Muscle layer of duodenum (tissue), 2 donors: ENCODE measurements around the gene THEM4.
"Not testable (repeated sequence)": the region's sequence is repeated elsewhere in the genome, so short reads cannot be mapped to it uniquely, and the experiment has no call there.

Source experiments
- H3K27ac ChIP-seq: one replicate; pipeline ENCODE4 v1.7.0; 2013; ENCODE audit warnings: mild to moderate bottlenecking, low read length
- H3K27me3 ChIP-seq: one replicate; pipeline ENCODE4 v1.7.0; 2013; ENCODE audit warnings: low read depth, mild to moderate bottlenecking, control low read depth, low read length
- H3K36me3 ChIP-seq, 2 donors: one replicate each; pipeline ENCODE4 v1.7.0; 2013; ENCODE audit warnings: low read length in 2 of 2, control low read depth in 1 of 2, mild to moderate bottlenecking in 1 of 2; ENCODE audit not compliant: insufficient read depth in 2 of 2, control insufficient read depth in 1 of 2
- H3K4me1 ChIP-seq, 2 donors: one replicate each; pipeline ENCODE4 v1.7.0; 2013; ENCODE audit warnings: low read length in 2 of 2, mild to moderate bottlenecking in 2 of 2, control low read depth in 1 of 2, moderate library complexity in 1 of 2; ENCODE audit not compliant: insufficient read depth in 2 of 2, control insufficient read depth in 1 of 2
- H3K4me3 ChIP-seq, 2 donors: one replicate each; pipeline ENCODE4 v1.7.0; 2013; ENCODE audit warnings: low read length in 2 of 2, low read depth in 1 of 2, mild to moderate bottlenecking in 1 of 2
- H3K9me3 ChIP-seq, 2 donors: one replicate each; pipeline ENCODE4 v1.7.0; 2013; ENCODE audit warnings: low read length in 2 of 2, control low read depth in 1 of 2, mild to moderate bottlenecking in 1 of 2; ENCODE audit not compliant: control insufficient read depth in 1 of 2
- donor health status: healthy.

The THEM4 gene

GRCh38 chr1:151888972-151889570 is 20.2 kb downstream of the THEM4 start:
- no peaks in the 10 kb centered on the region for H3K27me3 ChIP-seq
- no peak overlapping the region for H3K4me3 ChIP-seq
- no peaks in the 10 kb centered on the region for H3K9me3 ChIP-seq
- peaks cover 7 to 47% of the 10 kb centered on the region in 2 donors for H3K36me3 ChIP-seq
- no peak overlapping the region for H3K27ac ChIP-seq
- H3K4me1 ChIP-seq = no peaks in the 10 kb centered on the region

- no peaks in the 10 kb centered on the region for H3K27me3 ChIP-seq
- H3K9me3 ChIP-seq = no peaks in the 10 kb centered on the region
- no peaks in the 10 kb centered on the region for H3K4me1 ChIP-seq
- H3K4me3 ChIP-seq = no peak overlapping the region
- no peak overlapping the region for H3K27ac ChIP-seq
- H3K36me3 ChIP-seq = peaks cover 0 to 29% of the 10 kb centered on the region in 2 donors
Observed at GRCh38 chr1:151887028-151887427, 22.3 kb downstream of the THEM4 start.

GRCh38 chr1:151885479-151885878 is 23.8 kb downstream of the THEM4 start:
- no peaks in the 10 kb centered on the region for H3K9me3 ChIP-seq
- H3K4me1 ChIP-seq = no peaks in the 10 kb centered on the region
- H3K27me3 ChIP-seq = no peaks in the 10 kb centered on the region
- H3K36me3 ChIP-seq = peaks cover 0 to 22% of the 10 kb centered on the region in 2 donors
- H3K27ac ChIP-seq = no peak overlapping the region
- H3K4me3 ChIP-seq = no peak overlapping the region

GRCh38 chr1:151884879-151885278 is 24.4 kb downstream of the THEM4 start:
- not testable (repeated sequence) for H3K4me3 ChIP-seq, H3K4me1 ChIP-seq, H3K9me3 ChIP-seq, H3K27me3 ChIP-seq, H3K27ac ChIP-seq
- H3K36me3 ChIP-seq = peaks cover 0 to 18% of the 10 kb centered on the region in 2 donors

- not testable (repeated sequence) for H3K4me1 ChIP-seq, H3K4me3 ChIP-seq, H3K27ac ChIP-seq, H3K9me3 ChIP-seq, H3K27me3 ChIP-seq
- peaks cover 0 to 14% of the 10 kb centered on the region in 2 donors for H3K36me3 ChIP-seq
Observed at GRCh38 chr1:151884445-151884844, 24.9 kb downstream of the THEM4 start.

GRCh38 chr1:151883898-151884297 is 25.4 kb downstream of the THEM4 start:
- not testable (repeated sequence) for H3K9me3 ChIP-seq, H3K4me1 ChIP-seq, H3K4me3 ChIP-seq, H3K27me3 ChIP-seq, H3K27ac ChIP-seq, H3K36me3 ChIP-seq

GRCh38 chr1:151882918-151883317 is 26.4 kb downstream of the THEM4 start:
- not testable (repeated sequence) for H3K4me3 ChIP-seq, H3K4me1 ChIP-seq, H3K36me3 ChIP-seq, H3K27ac ChIP-seq, H3K27me3 ChIP-seq, H3K9me3 ChIP-seq

- no peak overlapping the region for H3K27ac ChIP-seq
- H3K36me3 ChIP-seq = peaks cover 0 to under 1% of the 10 kb centered on the region in 2 donors
- no peaks in the 10 kb centered on the region for H3K27me3 ChIP-seq
- H3K4me3 ChIP-seq = no peak overlapping the region
- no peaks in the 10 kb centered on the region for H3K4me1 ChIP-seq
- H3K9me3 ChIP-seq = no peaks in the 10 kb centered on the region
Observed at GRCh38 chr1:151882466-151882865, 26.8 kb downstream of the THEM4 start.

- Histone ChIP-seq H3K4me3 (no peak overlapping the region), H3K36me3 (no peaks in the 10 kb centered on the region), H3K4me1 (no peaks in the 10 kb centered on the region), H3K27ac (no peak overlapping the region), H3K27me3 (no peaks in the 10 kb centered on the region), H3K9me3 (no peaks in the 10 kb centered on the region)
Observed at GRCh38 chr1:151881479-151881878, 27.8 kb downstream of the THEM4 start.

- no peaks in the 10 kb centered on the region for H3K4me1 ChIP-seq
- H3K9me3 ChIP-seq = no peaks in the 10 kb centered on the region
- H3K27me3 ChIP-seq = no peaks in the 10 kb centered on the region
- no peak overlapping the region for H3K27ac ChIP-seq
- H3K36me3 ChIP-seq = peaks cover 0 to 24% of the 10 kb centered on the region in 2 donors
- H3K4me3 ChIP-seq = no peak overlapping the region
Observed at GRCh38 chr1:151875419-151876097, 33.8 kb downstream of the THEM4 start.

GRCh38 chr1:151872776-151873175 is 36.5 kb downstream of the THEM4 start:
- H3K27me3 ChIP-seq, H3K27ac ChIP-seq, H3K4me3 ChIP-seq, H3K9me3 ChIP-seq, H3K4me1 ChIP-seq: not testable (repeated sequence)
- peaks cover 0 to 24% of the 10 kb centered on the region in 2 donors for H3K36me3 ChIP-seq
